Hepatocyte (in vitro differentiated cells): ENCODE results near the gene DAP. TPM values are rescaled to one million over a fixed set of nuclear protein-coding genes. Genes with fewer than 3 reads are reported as not detected.

Source experiments
- DNase-seq: peaks from one replicate; pipeline ENCODE4 v3.0.0-alpha.2; 2016; ENCODE audit warnings: low spot score
- H2AFZ ChIP-seq: fragments of 200-600 bp; sonication (generic); 2 replicates; pipeline ENCODE4 v1.6.0; 2016; ENCODE audit warnings: antibody characterized with exemption, mild to moderate bottlenecking
- H3K27ac ChIP-seq: fragments of 200-600 bp; sonication (generic); 2 replicates; pipeline ENCODE4 v1.5.1; 2016; ENCODE audit warnings: mild to moderate bottlenecking
- H3K27me3 ChIP-seq: fragments of 200-600 bp; sonication (generic); 2 replicates; pipeline ENCODE4 v1.6.1; 2016
- H3K36me3 ChIP-seq: fragments of 200-600 bp; sonication (generic); replicated peaks from 2 replicates; pipeline ENCODE4 v1.5.1; 2016; ENCODE audit warnings: low read depth; ENCODE audit not compliant: insufficient read depth
- H3K4me1 ChIP-seq: fragments of 200-600 bp; sonication (generic); 2 replicates; pipeline ENCODE4 v1.5.1; 2016; ENCODE audit warnings: mild to moderate bottlenecking, moderate library complexity; ENCODE audit not compliant: insufficient read depth
- H3K4me2 ChIP-seq: fragments of 200-600 bp; sonication (generic); 2 replicates; pipeline ENCODE4 v1.6.0; 2016
- H3K4me3 ChIP-seq: fragments of 200-600 bp; sonication (generic); 2 replicates; pipeline ENCODE4 v1.5.1; 2016; ENCODE audit warnings: mild to moderate bottlenecking
- H3K79me2 ChIP-seq: fragments of 200-600 bp; sonication (generic); 2 replicates; pipeline ENCODE4 v1.6.0; 2017; ENCODE audit warnings: mild to moderate bottlenecking
- H3K9me2 ChIP-seq: fragments of 200-600 bp; sonication (generic); replicated peaks from 2 replicates; pipeline ENCODE4 v1.6.0; 2017; ENCODE audit warnings: mild to moderate bottlenecking; ENCODE audit not compliant: insufficient read depth
- H3K9me3 ChIP-seq: fragments of 200-600 bp; sonication (generic); 2 replicates; pipeline ENCODE4 v1.5.1; 2016; ENCODE audit warnings: low read depth, mild to moderate bottlenecking
- H4K20me1 ChIP-seq: fragments of 200-600 bp; sonication (generic); 2 replicates; pipeline ENCODE4 v1.6.0; 2016; ENCODE audit warnings: mild to moderate bottlenecking; ENCODE audit not compliant: insufficient read depth, poor library complexity, severe bottlenecking
- EZH2 ChIP-seq: fragments of 200-600 bp; sonication (generic); IDR thresholded peaks from 2 replicates; pipeline ENCODE4 v1.6.1; 2016; ENCODE audit warnings: antibody characterized with exemption, mild to moderate bottlenecking, borderline replicate concordance
- EZH2phosphoT487 ChIP-seq: fragments of 200-600 bp; sonication (generic); IDR thresholded peaks from one replicate; pipeline ENCODE4 v1.6.1; 2018; ENCODE audit warnings: antibody characterized with exemption, mild to moderate bottlenecking, low read depth, moderate library complexity; ENCODE audit not compliant: unreplicated experiment, severe bottlenecking
- WGBS: methylation state at CpG from one replicate; pipeline ENCODE4 v1.1.6; 2016; ENCODE audit warnings: low lambda C conversion rate; ENCODE audit errors: missing lambda C conversion rate; 5-methylcytosine and 5-hydroxymethylcytosine counted together
- polyA plus RNA-seq: library from polyadenylated mRNA; unstranded; fragments of >200 nt; fragmentation: Nextera tagmentation; extraction: Ambion mirVana; gene quantifications from 2 replicates; pipeline ENCODE4 v1.2.1, GENCODE V29; 2016
- total RNA-seq: library from RNA; depleted of rRNA; stranded (reverse); fragments of >200 nt; gene quantifications from 2 replicates; pipeline ENCODE4 v1.2.3, GENCODE V29; 2014
- TF ChIP-seq, protein P1 (sequence below): fragments of 200-600 bp; sonication (generic); IDR thresholded peaks from 2 replicates; pipeline ENCODE4 v1.5.1; 2016; ENCODE audit warnings: antibody characterized with exemption, mild to moderate bottlenecking; ENCODE audit not compliant: poor library complexity

The DAP gene, protein sequence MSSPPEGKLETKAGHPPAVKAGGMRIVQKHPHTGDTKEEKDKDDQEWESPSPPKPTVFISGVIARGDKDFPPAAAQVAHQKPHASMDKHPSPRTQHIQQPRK
- total RNA-seq: 69.1 and 74.8 TPM in 2 replicates
- 193 and 196 TPM in 2 replicates for polyA plus RNA-seq

DNA sequence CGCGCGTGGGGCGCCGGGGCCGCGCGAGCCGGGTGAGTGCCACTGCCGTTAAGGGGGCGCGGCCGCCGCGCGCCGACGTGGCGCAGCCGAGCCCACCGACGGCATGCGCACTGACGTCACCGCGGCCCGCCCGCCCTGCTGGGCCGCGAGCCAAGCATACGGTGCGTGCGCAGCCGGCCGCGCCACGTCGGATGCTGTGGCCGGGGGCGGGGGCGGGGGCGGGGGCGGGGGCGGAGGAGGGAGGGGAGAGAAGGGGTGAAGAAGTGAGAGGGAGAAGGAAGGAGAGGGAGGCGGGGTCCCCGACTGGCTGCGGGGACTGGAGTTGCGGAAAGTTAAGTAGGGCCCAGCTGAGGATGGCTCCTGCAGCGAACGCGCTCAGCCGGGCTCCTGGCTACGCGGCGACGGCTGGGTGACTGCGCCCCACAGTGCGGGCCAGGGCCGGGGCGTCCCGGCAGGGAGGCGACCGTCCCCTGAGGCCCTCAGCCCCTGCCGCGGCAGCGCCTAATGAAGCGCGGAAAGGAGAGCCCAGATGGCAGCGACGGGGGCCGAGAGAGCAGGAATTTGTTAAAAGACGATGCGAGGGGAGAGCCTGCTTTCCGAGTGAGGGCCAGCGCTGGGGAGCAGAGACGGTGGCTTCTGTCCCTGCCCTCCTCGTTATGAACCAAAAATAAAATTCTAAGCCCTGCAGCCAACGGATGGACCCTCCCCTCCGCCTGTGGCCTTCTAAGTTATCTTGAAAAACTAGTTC is at the start of gene DAP:
Gene DAP, minus strand, starts transcription at position 50 of the 748 bp plus-strand sequence. CDS start 166 bp downstream, outside the sequence.
- Histone ChIP-seq H3K9me2 (no peaks in the 10 kb centered on the region), H3K4me3 (peak within 1 kb of the TSS; percentile 53), H3K4me1 (peaks cover 36% of the 10 kb centered on the region), H3K4me2 (peak within 1 kb of the TSS; percentile 93), H3K27ac (peak within 1 kb of the TSS; percentile 100), H3K9me3 (no peaks in the 10 kb centered on the region), H3K27me3 (no peaks in the 10 kb centered on the region), H4K20me1 (peaks cover 32% of the 10 kb centered on the region), H3K36me3 (no peaks in the 10 kb centered on the region), H3K79me2 (peaks cover 38% of the 10 kb centered on the region), H2AFZ (peak within 1 kb of the TSS; percentile 95)
- no peak for TF ChIP-seq EZH2phosphoT487
- no peak for TF ChIP-seq EZH2
- TF ChIP-seq, protein P1, sequence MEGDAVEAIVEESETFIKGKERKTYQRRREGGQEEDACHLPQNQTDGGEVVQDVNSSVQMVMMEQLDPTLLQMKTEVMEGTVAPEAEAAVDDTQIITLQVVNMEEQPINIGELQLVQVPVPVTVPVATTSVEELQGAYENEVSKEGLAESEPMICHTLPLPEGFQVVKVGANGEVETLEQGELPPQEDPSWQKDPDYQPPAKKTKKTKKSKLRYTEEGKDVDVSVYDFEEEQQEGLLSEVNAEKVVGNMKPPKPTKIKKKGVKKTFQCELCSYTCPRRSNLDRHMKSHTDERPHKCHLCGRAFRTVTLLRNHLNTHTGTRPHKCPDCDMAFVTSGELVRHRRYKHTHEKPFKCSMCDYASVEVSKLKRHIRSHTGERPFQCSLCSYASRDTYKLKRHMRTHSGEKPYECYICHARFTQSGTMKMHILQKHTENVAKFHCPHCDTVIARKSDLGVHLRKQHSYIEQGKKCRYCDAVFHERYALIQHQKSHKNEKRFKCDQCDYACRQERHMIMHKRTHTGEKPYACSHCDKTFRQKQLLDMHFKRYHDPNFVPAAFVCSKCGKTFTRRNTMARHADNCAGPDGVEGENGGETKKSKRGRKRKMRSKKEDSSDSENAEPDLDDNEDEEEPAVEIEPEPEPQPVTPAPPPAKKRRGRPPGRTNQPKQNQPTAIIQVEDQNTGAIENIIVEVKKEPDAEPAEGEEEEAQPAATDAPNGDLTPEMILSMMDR: no peak
- DNase-seq: peak; percentile 97
- 2% methylated on average over 38 of the region's 79 CpGs for WGBS

- H3K79me2 ChIP-seq: no peaks in the 10 kb centered on the region
- no peak overlapping the region for H2AFZ ChIP-seq
- H3K27me3 ChIP-seq: no peaks in the 10 kb centered on the region
- no peak for DNase-seq
- no peaks in the 10 kb centered on the region for H4K20me1 ChIP-seq
- no peak overlapping the region for H3K4me2 ChIP-seq
- WGBS: 61% methylated on average over 3 of the region's 3 CpGs
- no peaks in the 10 kb centered on the region for H3K4me1 ChIP-seq
- no peak for TF ChIP-seq EZH2phosphoT487
- TF ChIP-seq, protein P1: no peak
- TF ChIP-seq EZH2: no peak
- no peaks in the 10 kb centered on the region for H3K9me3 ChIP-seq
- no peak overlapping the region for H3K4me3 ChIP-seq
- no peak overlapping the region for H3K27ac ChIP-seq
- H3K36me3 ChIP-seq: no peaks in the 10 kb centered on the region
- no peaks in the 10 kb centered on the region for H3K9me2 ChIP-seq
These were observed 47.6 kb upstream of the DAP start for GRCh38 chr5:10808347-10809226.

DNA sequence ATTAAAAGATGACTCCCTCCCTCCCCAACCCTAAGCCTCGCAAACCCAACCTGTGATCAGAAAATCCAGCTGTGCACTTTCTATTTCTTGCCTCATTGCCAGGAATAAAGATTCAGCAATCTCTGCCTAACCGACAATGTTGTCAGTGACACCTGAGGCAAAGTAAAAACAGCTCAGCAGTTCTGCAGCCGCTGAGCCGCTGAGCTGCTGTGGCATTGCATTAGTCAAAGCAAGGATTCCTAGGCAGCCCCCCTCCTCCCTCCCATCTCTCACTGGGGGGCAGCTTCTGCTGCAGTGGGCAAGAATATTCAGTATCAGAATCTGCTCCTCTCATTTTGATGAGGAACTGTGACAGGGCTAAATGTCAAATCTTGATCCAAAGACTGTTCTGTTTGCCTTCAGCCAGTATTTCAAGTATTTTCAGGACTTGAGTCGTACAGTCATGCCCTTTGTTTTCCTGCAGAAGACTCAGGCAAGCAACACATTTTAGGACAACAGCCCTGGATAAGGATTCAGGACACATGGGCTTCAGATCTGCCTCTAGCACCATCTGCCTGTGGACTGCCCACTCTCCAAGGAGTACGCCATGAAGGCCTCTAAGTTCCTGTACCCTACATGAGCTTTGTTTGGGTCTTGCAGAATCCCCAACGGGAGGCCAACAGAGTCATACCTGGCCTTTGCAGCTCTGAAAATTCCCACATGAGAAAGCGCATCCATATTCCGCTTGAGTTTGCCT is 41.1 kb upstream of the DAP start:
- no peak overlapping the region for H3K27ac ChIP-seq
- no peak overlapping the region for H3K4me2 ChIP-seq
- H3K36me3 ChIP-seq: no peaks in the 10 kb centered on the region
- no peak for DNase-seq
- H3K79me2 ChIP-seq: no peaks in the 10 kb centered on the region
- H2AFZ ChIP-seq: no peak overlapping the region
- no peaks in the 10 kb centered on the region for H4K20me1 ChIP-seq
- H3K4me3 ChIP-seq: no peak overlapping the region
- 58% methylated on average over 9 of the region's 9 CpGs for WGBS
- H3K27me3 ChIP-seq: no peaks in the 10 kb centered on the region
- TF ChIP-seq EZH2 (no peak), EZH2phosphoT487 (no peak)
- TF ChIP-seq, protein P1: no peak
- H3K4me1 ChIP-seq: no peaks in the 10 kb centered on the region
- no peaks in the 10 kb centered on the region for H3K9me2 ChIP-seq
- H3K9me3 ChIP-seq: no peaks in the 10 kb centered on the region
